Sigmoid colon (tissue), 7 donors: Measurements from ENCODE around the gene MRPL14. TPM values are rescaled to one million over a fixed set of nuclear protein-coding genes. Genes with fewer than 3 reads are reported as not detected.

ENCODE experiments used
- DNase-seq: peaks from one replicate; pipeline ENCODE4 v3.0.0-alpha.2; 2019
- H3K27ac ChIP-seq, 4 donors: fragments of 200-600 bp; sonication (generic); one replicate each; pipeline ENCODE4 v1.5.1; 2016 to 2019; ENCODE audit warnings: mild to moderate bottlenecking in 1 of 4
- H3K27me3 ChIP-seq, 3 donors: fragments of 200-600 bp; sonication (generic); one replicate each; pipeline ENCODE4 v1.5.1; 2019; ENCODE audit warnings: mild to moderate bottlenecking in 1 of 3
- H3K36me3 ChIP-seq, 4 donors: fragments of 200-600 bp; sonication (generic); one replicate each; pipeline ENCODE4 v1.5.1; 2016 to 2019
- H3K4me1 ChIP-seq, 4 donors: fragments of 200-600 bp; sonication (generic); one replicate each; pipeline ENCODE4 v1.5.1; 2017 to 2019
- H3K4me3 ChIP-seq, 4 donors: fragments of 200-600 bp; sonication (generic); one replicate each; pipeline ENCODE4 v1.5.1; 2017 to 2019; ENCODE audit warnings: mild to moderate bottlenecking in 2 of 4, moderate library complexity in 1 of 4
- H3K9me3 ChIP-seq, 4 donors: fragments of 200-600 bp in 3 of 4; sonication (generic) in 3 of 4; one replicate each; pipeline versions ENCODE4 v1.5.1 to v1.6.1; 2013 to 2019
- EP300 ChIP-seq, 4 donors: sonication (generic); formaldehyde crosslinking; IDR thresholded peaks; one replicate each; pipeline ENCODE4 v1.6.1; 2017; ENCODE audit warnings: antibody characterized with exemption in 4 of 4
- POLR2A ChIP-seq, 2 donors: fragments of 450-650 bp; IDR thresholded peaks; one replicate each; pipeline ENCODE4 v1.6.1; 2016; ENCODE audit warnings: antibody characterized with exemption in 2 of 2, mild to moderate bottlenecking in 2 of 2, moderate library complexity in 2 of 2
- POLR2AphosphoS5 ChIP-seq, 4 donors: sonication (generic); formaldehyde crosslinking; IDR thresholded peaks; one replicate each; pipeline ENCODE4 v1.6.1; 2017; ENCODE audit warnings: antibody characterized with exemption in 4 of 4
- WGBS, 2 donors: extraction: QIAGEN DNeasy Blood & Tissue Kit; methylation state at CpG; one replicate each; pipeline ENCODE4 v1.1.7; 2013; 5-methylcytosine and 5-hydroxymethylcytosine counted together
- intact Hi-C: fragments of 100-400 bp; cut with DNase I; formaldehyde crosslinking; loops from one replicate; pipeline ENCODE4 v1.15.1; 2023
- polyA plus RNA-seq, 3 donors: library from polyadenylated mRNA; stranded (reverse); fragments of 200-250 nt; gene quantifications; one replicate each; pipeline ENCODE4 v1.2.3, GENCODE V29; 2013
- total RNA-seq, 4 donors: library from RNA; depleted of rRNA; stranded (reverse); fragments of >200 nt; gene quantifications; one replicate each; pipeline ENCODE4 v1.1.0, GENCODE V29; 2016
- TF ChIP-seq, protein P1 (sequence below), 4 experiments: fragments of 450-650 bp in 3 of 4; fragments of 200-600 bp in 1 of 4; IDR thresholded peaks; one replicate each; pipeline ENCODE4 v1.5.1; 2016 to 2019; ENCODE audit warnings: antibody characterized with exemption in 4 of 4, mild to moderate bottlenecking in 3 of 4, moderate library complexity in 2 of 4
- donor health status: healthy with polysubstance abuse.
- donor health status: Bipolar disorder and iron deficiency.
- donor health status: healthy.

The MRPL14 gene
- total RNA-seq (10 to 100 TPM; 32.4 to 55.8 (median 45.3) TPM), polyA plus RNA-seq (100 to 1,000 TPM in 2 of 3 donors, 10 to 100 TPM in 1; 85.6 to 150 (median 109) TPM)

DNA sequence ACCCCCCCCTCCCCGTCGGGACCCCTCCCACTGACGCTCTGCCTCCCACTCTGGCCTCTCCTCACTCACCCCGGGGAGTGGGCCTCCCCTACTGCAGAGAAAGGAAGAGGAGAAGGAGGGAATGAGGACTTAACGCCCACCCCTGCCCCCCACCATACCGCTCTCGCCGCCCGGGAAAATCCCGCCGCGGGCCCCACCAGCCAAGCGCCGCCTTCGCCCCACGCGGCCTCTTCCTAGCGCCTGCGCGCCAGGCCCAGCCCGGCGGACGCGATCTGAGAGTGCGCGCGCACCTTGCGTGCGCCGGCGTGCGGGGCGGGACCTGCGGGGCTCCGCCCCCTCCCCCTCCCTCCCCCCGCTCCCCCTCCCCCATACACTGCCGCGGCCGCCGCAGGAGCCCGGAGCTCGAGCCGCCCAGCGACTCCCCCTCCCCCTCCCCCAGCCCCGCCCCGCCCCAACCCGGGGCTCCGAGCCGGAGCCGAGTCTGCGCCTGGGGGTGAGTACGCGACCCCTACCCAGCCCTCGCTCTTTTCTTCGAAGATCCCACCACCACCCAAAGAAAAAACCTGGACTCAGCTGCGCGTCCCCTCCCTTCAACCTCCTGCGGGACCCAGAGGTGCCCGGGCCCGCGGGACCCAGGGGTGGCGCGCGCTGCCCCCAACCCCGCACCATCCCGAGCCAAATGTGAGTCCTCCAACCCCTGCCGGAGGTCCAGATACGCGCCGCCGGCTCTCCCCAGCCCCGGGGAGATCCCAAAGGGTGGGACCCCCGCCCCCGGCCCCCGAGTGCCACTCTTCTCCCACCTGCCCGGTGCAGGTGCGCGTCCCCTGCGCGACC, at the start of gene MRPL14, which contains the start of gene TMEM63B:
TSS of gene MRPL14 (minus strand) at position 267 of the 834 bp plus-strand sequence. CDS start 10,841 bp downstream, outside the sequence.
TSS of gene TMEM63B (plus strand) at position 369 of the 834 bp plus-strand sequence. CDS start 7,031 bp downstream, outside the sequence.
- Histone ChIP-seq H3K36me3 (no peaks in the 10 kb centered on the region), H3K9me3 (no peaks in the 10 kb centered on the region), H3K4me3 (peak within 1 kb of the TSS; percentile 89 to 100 (median 98)), H3K27ac (peak within 1 kb of the TSS; percentile 89 to 98 (median 94)), H3K4me1 (peaks cover 0 to 51% (median 50%) of the 10 kb centered on the region in 4 donors), H3K27me3 (no peaks in the 10 kb centered on the region)
- DNase-seq: peak; percentile 94
- intact Hi-C loops: loop anchor here (5.0 kb wide), 3 partner anchors 95 to 955 kb away; partner anchors contain the start of genes CDC5L, SLC29A1 and SRF
- TF ChIP-seq, protein P1, sequence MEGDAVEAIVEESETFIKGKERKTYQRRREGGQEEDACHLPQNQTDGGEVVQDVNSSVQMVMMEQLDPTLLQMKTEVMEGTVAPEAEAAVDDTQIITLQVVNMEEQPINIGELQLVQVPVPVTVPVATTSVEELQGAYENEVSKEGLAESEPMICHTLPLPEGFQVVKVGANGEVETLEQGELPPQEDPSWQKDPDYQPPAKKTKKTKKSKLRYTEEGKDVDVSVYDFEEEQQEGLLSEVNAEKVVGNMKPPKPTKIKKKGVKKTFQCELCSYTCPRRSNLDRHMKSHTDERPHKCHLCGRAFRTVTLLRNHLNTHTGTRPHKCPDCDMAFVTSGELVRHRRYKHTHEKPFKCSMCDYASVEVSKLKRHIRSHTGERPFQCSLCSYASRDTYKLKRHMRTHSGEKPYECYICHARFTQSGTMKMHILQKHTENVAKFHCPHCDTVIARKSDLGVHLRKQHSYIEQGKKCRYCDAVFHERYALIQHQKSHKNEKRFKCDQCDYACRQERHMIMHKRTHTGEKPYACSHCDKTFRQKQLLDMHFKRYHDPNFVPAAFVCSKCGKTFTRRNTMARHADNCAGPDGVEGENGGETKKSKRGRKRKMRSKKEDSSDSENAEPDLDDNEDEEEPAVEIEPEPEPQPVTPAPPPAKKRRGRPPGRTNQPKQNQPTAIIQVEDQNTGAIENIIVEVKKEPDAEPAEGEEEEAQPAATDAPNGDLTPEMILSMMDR (IDR thresholded peaks at IDR 0.05): no peak
- TF ChIP-seq POLR2A (IDR thresholded peaks at IDR 0.05): peak; percentile 65 to 67
- TF ChIP-seq EP300 (IDR thresholded peaks at IDR 0.05): no peak
- TF ChIP-seq POLR2AphosphoS5 (IDR thresholded peaks at IDR 0.05): peak; percentile 82 to 95 (median 91)
- WGBS, 2 donors: 1% methylated on average over 76 to 80 of the region's 80 CpGs

DNA sequence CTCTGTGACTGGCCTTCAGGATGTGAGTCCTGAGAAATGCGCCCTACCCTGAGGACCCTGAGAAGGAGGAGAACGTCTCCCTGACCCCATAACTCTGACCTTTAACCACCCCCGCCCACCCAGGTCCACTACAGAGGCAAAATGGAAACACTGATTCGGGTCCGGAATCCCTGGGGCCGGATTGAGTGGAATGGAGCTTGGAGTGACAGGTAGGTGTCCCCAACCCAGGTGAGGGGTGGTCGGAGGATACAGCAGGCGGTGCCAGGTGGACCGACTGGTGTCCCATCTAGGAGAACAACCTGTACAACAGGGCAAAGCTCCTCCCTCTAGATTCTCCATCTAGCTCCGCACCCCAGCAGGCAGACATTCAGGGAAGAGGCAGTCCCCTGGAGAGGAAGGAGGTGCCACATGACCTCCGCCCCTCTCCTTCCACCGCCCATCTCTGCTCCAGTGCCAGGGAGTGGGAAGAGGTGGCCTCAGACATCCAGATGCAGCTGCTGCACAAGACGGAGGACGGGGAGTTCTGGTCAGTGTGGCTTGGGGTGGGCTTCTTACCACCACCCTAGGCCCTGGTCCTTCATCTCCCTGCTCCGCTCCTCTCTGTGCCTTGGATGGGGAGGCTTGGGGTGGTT, 49.0 kb upstream of the MRPL14 start:
- intact Hi-C loops: no loop called here
- 70 to 76% methylated on average over 15 of the region's 15 CpGs for WGBS, 2 donors
- DNase-seq: no peak
- H3K4me1 ChIP-seq: peaks cover 0 to 9% (median 2%) of the 10 kb centered on the region in 4 donors
- H3K9me3 ChIP-seq: no peaks in the 10 kb centered on the region
- no peak overlapping the region for H3K27ac ChIP-seq
- no peaks in the 10 kb centered on the region for H3K27me3 ChIP-seq
- H3K36me3 ChIP-seq: no peaks in the 10 kb centered on the region
- TF ChIP-seq POLR2AphosphoS5 (IDR thresholded peaks at IDR 0.05): no peak
- no peak for TF ChIP-seq POLR2A (IDR thresholded peaks at IDR 0.05)
- TF ChIP-seq, protein P1 (IDR thresholded peaks at IDR 0.05): no peak
- TF ChIP-seq EP300 (IDR thresholded peaks at IDR 0.05): no peak
- H3K4me3 ChIP-seq: no peak overlapping the region

- H3K27me3 ChIP-seq: no peaks in the 10 kb centered on the region
- WGBS, 2 donors: 24 to 28% methylated on average over 15 of the region's 15 CpGs
- H3K27ac ChIP-seq: no peak overlapping the region
- intact Hi-C loops: loop anchor here (1.0 to 5.0 kb wide), 3 partner anchors 43 to 164 kb away; partner anchors contain the start of genes MYMX and SLC35B2
- H3K4me1 ChIP-seq: peaks cover 0 to 9% (median 2%) of the 10 kb centered on the region in 4 donors
- peak in 2 of 4 donors; percentile 27 to 48 for TF ChIP-seq POLR2AphosphoS5 (IDR thresholded peaks at IDR 0.05)
- TF ChIP-seq, protein P1 (IDR thresholded peaks at IDR 0.05): peak; percentile 81 to 95 (median 89)
- no peak for TF ChIP-seq POLR2A (IDR thresholded peaks at IDR 0.05)
- no peak overlapping the region for H3K4me3 ChIP-seq
- H3K9me3 ChIP-seq: no peaks in the 10 kb centered on the region
- no peaks in the 10 kb centered on the region for H3K36me3 ChIP-seq
- peak; percentile 93 for DNase-seq
Measured at GRCh38 chr6:44172731-44173500, 45.7 kb upstream of the MRPL14 start.

- 78 to 82% methylated on average over 12 of the region's 12 CpGs for WGBS, 2 donors
- TF ChIP-seq, protein P1 (IDR thresholded peaks at IDR 0.05): no peak
- TF ChIP-seq POLR2A (IDR thresholded peaks at IDR 0.05): no peak
- TF ChIP-seq EP300 (IDR thresholded peaks at IDR 0.05): no peak
- no peak for TF ChIP-seq POLR2AphosphoS5 (IDR thresholded peaks at IDR 0.05)
- Histone ChIP-seq H3K27me3 (no peaks in the 10 kb centered on the region), H3K27ac (no peak overlapping the region), H3K4me1 (peaks cover 0 to 9% (median 2%) of the 10 kb centered on the region in 4 donors), H3K9me3 (no peaks in the 10 kb centered on the region), H3K4me3 (no peak overlapping the region), H3K36me3 (no peaks in the 10 kb centered on the region)
- DNase-seq: no peak
- intact Hi-C loops: loop anchor here (1.0 to 5.0 kb wide), 3 partner anchors 44 to 165 kb away; partner anchors contain the start of genes MYMX and SLC35B2
Measured at GRCh38 chr6:44171899-44172546, 44.8 kb upstream of the MRPL14 start.
